D341Med (cell line): Measurements from ENCODE around the gene HTR4.

Source experiments
- DNase-seq: peaks from one replicate; pipeline ENCODE4 v3.0.0; 2012; ENCODE audit warnings: low spot score

HTR4 gene

GRCh38 chr5:148606296-148606695 is 48.0 kb downstream of the HTR4 start:
- DNase-seq = no peak

GRCh38 chr5:148599187-148599586 is 55.1 kb downstream of the HTR4 start:
- DNase-seq = no peak

GRCh38 chr5:148595697-148596096 is 58.6 kb downstream of the HTR4 start:
- DNase-seq = no peak

GRCh38 chr5:148586796-148587195 is 67.5 kb downstream of the HTR4 start:
- DNase-seq = no peak

GRCh38 chr5:148585988-148586387 is 68.3 kb downstream of the HTR4 start:
- no peak for DNase-seq

- no peak for DNase-seq
Measured at GRCh38 chr5:148584103-148584502, 70.2 kb downstream of the HTR4 start.

- no peak for DNase-seq
Measured at GRCh38 chr5:148583421-148583965, 70.8 kb downstream of the HTR4 start.

GRCh38 chr5:148574167-148574566 is 80.2 kb downstream of the HTR4 start:
- no peak for DNase-seq

- no peak for DNase-seq
Measured at GRCh38 chr5:148573374-148573773, 81.0 kb downstream of the HTR4 start.

- DNase-seq = no peak
Measured at GRCh38 chr5:148569948-148570347, 84.4 kb downstream of the HTR4 start.

GRCh38 chr5:148565148-148565547 is 89.2 kb downstream of the HTR4 start:
- no peak for DNase-seq

GRCh38 chr5:148563021-148563420 is 91.3 kb downstream of the HTR4 start:
- DNase-seq = no peak

- no peak for DNase-seq
Measured at GRCh38 chr5:148561801-148562311, 92.5 kb downstream of the HTR4 start.

- DNase-seq = no peak
Measured at GRCh38 chr5:148559461-148559860, 94.9 kb downstream of the HTR4 start.

GRCh38 chr5:148558892-148559291 is 95.4 kb downstream of the HTR4 start:
- DNase-seq = no peak

- DNase-seq = no peak
Measured at GRCh38 chr5:148556835-148557234, 97.5 kb downstream of the HTR4 start.

GRCh38 chr5:148554621-148555020 is 99.7 kb downstream of the HTR4 start:
- DNase-seq = no peak

GRCh38 chr5:148543727-148544126 is 110.6 kb downstream of the HTR4 start:
- DNase-seq = no peak

GRCh38 chr5:148542812-148543211 is 111.5 kb downstream of the HTR4 start:
- no peak for DNase-seq

GRCh38 chr5:148541054-148541835 is 113.1 kb downstream of the HTR4 start:
- no peak for DNase-seq

GRCh38 chr5:148540647-148541046 is 113.7 kb downstream of the HTR4 start:
- no peak for DNase-seq

GRCh38 chr5:148539851-148540250 is 114.5 kb downstream of the HTR4 start:
- no peak for DNase-seq

GRCh38 chr5:148535190-148535589 is 119.1 kb downstream of the HTR4 start:
- DNase-seq = no peak
